ENCODE results near the gene B3GLCT. TPM values are rescaled to one million over a fixed set of nuclear protein-coding genes. Genes with fewer than 3 reads are reported as not detected.

B3GLCT gene
- total and polyA plus RNA-seq, 2 of the 13 experiments (the other 11 are each of a cell fraction or from before 2014, with no cell fraction given): 2.0 to 7.1 TPM

DNA sequence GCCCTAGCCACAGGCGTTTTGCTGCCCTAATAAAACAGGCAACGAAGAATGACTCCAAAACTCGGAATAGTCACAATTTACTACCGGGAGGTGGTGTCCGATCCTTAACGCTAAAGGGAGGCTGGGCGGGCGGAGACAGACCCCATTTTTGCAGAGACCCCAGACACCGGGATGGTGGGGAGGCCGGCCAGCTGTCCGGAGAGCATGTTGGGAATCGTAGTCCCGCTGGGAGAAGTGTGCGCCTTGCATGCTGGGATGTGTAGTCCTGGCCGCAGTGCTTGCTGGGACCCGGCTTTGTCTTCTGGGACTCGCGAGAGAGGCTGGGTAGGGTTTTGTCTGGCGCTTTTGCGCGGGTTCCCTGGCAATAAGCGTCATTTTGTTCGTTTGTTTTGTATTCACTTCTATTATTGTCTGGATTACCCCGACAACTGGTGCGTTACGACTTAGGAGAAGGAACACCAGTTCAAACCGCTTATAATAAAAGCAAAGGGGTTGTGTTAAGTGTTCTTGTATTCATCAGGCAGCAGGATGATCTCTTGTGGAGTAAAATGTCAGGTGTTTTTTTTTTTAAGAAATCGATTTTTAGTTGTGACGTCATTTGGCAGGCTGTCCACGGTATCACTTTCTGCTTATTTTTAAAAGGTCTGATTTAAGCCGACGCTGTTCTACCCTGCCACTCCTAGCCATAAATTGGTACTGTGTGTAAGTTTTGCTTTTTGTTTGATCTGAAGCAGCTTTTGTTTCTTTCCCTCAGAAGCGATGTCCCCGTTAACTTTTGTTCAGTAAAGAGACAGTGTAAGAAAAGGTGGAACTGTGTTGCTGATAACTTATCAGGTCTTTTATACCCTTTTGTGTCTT is 37.4 kb upstream of the B3GLCT start (continued):
- no peak for TF ChIP-seq ZSCAN29 (CRISPR knock-in tag; conservative IDR thresholded peaks at IDR 0.05)
- peak; percentile 98 for TF ChIP-seq THAP11 (CRISPR knock-in tag; IDR thresholded peaks at IDR 0.05)
- TF ChIP-seq ZNF761 (CRISPR knock-in tag; conservative IDR thresholded peaks at IDR 0.05): no peak
- TF ChIP-seq, protein P1, sequence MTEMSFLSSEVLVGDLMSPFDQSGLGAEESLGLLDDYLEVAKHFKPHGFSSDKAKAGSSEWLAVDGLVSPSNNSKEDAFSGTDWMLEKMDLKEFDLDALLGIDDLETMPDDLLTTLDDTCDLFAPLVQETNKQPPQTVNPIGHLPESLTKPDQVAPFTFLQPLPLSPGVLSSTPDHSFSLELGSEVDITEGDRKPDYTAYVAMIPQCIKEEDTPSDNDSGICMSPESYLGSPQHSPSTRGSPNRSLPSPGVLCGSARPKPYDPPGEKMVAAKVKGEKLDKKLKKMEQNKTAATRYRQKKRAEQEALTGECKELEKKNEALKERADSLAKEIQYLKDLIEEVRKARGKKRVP (CRISPR knock-in tag; IDR thresholded peaks at IDR 0.05): no peak
- TF ChIP-seq ZNF44 (CRISPR knock-in tag; IDR thresholded peaks at IDR 0.05): no peak
- TF ChIP-seq, protein P2, sequence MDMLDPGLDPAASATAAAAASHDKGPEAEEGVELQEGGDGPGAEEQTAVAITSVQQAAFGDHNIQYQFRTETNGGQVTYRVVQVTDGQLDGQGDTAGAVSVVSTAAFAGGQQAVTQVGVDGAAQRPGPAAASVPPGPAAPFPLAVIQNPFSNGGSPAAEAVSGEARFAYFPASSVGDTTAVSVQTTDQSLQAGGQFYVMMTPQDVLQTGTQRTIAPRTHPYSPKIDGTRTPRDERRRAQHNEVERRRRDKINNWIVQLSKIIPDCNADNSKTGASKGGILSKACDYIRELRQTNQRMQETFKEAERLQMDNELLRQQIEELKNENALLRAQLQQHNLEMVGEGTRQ (IDR thresholded peaks at IDR 0.05; ENCODE audit: low read depth, low read length): no peak
- TF ChIP-seq, protein P2 (CRISPR knock-in tag; IDR thresholded peaks at IDR 0.05; ENCODE audit: borderline replicate concordance): 0 out of 2 replicates have a peak, but pooled peaks have one; percentile 52
- no peak for TF ChIP-seq ZNF12 (CRISPR knock-in tag; IDR thresholded peaks at IDR 0.05)
- TF ChIP-seq ZMYM4 (CRISPR knock-in tag; IDR thresholded peaks at IDR 0.05): peak; percentile 15; the same call in 1 of the 2 replicates
- no peak for TF ChIP-seq SRSF1 (optimal IDR thresholded peaks at IDR 0.05; ENCODE audit: low read depth, low read length)
- TF ChIP-seq, protein P3, sequence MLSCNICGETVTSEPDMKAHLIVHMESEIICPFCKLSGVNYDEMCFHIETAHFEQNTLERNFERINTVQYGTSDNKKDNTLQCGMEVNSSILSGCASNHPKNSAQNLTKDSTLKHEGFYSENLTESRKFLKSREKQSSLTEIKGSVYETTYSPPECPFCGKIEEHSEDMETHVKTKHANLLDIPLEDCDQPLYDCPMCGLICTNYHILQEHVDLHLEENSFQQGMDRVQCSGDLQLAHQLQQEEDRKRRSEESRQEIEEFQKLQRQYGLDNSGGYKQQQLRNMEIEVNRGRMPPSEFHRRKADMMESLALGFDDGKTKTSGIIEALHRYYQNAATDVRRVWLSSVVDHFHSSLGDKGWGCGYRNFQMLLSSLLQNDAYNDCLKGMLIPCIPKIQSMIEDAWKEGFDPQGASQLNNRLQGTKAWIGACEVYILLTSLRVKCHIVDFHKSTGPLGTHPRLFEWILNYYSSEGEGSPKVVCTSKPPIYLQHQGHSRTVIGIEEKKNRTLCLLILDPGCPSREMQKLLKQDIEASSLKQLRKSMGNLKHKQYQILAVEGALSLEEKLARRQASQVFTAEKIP (CRISPR knock-in tag; IDR thresholded peaks at IDR 0.05; ENCODE audit: borderline replicate concordance): no peak
- TF ChIP-seq KDM2A (CRISPR knock-in tag; IDR thresholded peaks at IDR 0.05; ENCODE audit: borderline replicate concordance, low read depth): no peak
- TF ChIP-seq PTBP1 (IDR thresholded peaks at IDR 0.05; ENCODE audit: low read depth, low read length, poor library complexity, severe bottlenecking): no peak
- TF ChIP-seq ZMYM2 (CRISPR knock-in tag; IDR thresholded peaks at IDR 0.05): no peak
- TF ChIP-seq ETV5 (CRISPR knock-in tag; IDR thresholded peaks at IDR 0.05; ENCODE audit: borderline replicate concordance): no peak
- no peak for TF ChIP-seq FOSL1 (CRISPR knock-in tag; IDR thresholded peaks at IDR 0.05; ENCODE audit: borderline replicate concordance)
- TF ChIP-seq ZNF773 (CRISPR knock-in tag; IDR thresholded peaks at IDR 0.05; ENCODE audit: borderline replicate concordance): no peak
- TF ChIP-seq ZFYVE20 (CRISPR knock-in tag; IDR thresholded peaks at IDR 0.05; ENCODE audit: borderline replicate concordance, low read depth): no peak
- TF ChIP-seq, protein P4, sequence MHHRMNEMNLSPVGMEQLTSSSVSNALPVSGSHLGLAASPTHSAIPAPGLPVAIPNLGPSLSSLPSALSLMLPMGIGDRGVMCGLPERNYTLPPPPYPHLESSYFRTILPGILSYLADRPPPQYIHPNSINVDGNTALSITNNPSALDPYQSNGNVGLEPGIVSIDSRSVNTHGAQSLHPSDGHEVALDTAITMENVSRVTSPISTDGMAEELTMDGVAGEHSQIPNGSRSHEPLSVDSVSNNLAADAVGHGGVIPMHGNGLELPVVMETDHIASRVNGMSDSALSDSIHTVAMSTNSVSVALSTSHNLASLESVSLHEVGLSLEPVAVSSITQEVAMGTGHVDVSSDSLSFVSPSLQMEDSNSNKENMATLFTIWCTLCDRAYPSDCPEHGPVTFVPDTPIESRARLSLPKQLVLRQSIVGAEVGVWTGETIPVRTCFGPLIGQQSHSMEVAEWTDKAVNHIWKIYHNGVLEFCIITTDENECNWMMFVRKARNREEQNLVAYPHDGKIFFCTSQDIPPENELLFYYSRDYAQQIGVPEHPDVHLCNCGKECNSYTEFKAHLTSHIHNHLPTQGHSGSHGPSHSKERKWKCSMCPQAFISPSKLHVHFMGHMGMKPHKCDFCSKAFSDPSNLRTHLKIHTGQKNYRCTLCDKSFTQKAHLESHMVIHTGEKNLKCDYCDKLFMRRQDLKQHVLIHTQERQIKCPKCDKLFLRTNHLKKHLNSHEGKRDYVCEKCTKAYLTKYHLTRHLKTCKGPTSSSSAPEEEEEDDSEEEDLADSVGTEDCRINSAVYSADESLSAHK (CRISPR knock-in tag; IDR thresholded peaks at IDR 0.05; ENCODE audit: borderline replicate concordance): no peak
- no peak for TF ChIP-seq PITX1 (CRISPR knock-in tag; IDR thresholded peaks at IDR 0.05)
- TF ChIP-seq HNF4G (IDR thresholded peaks at IDR 0.05; ENCODE audit: borderline replicate concordance, low read depth, low read length): no peak
- no peak for TF ChIP-seq HNF4G (CRISPR knock-in tag; IDR thresholded peaks at IDR 0.05; ENCODE audit: borderline replicate concordance, low read depth)
- no peak for TF ChIP-seq SIX4 (CRISPR knock-in tag; IDR thresholded peaks at IDR 0.05)
